ENCODE results near the gene KANSL3.
"Not testable (repeated sequence)": the region's sequence is repeated elsewhere in the genome, so short reads cannot be mapped to it uniquely, and the experiment has no call there.

KANSL3 gene

GRCh38 chr2:96654791-96655190, 16.7 kb upstream of the KANSL3 start:
- DNase-seq (ENCODE audit: low read depth in 2 of 2) = not testable (repeated sequence)

- DNase-seq (ENCODE audit: low read depth in 2 of 2) = no peak
Measured at GRCh38 chr2:96651793-96652192, 13.7 kb upstream of the KANSL3 start.

GRCh38 chr2:96649342-96649741, 11.2 kb upstream of the KANSL3 start:
- no peak for DNase-seq (ENCODE audit: low read depth in 2 of 2)

- no peak for DNase-seq (ENCODE audit: low read depth in 2 of 2)
Measured at GRCh38 chr2:96648306-96648930, 10.3 kb upstream of the KANSL3 start.

- no peak for DNase-seq (ENCODE audit: low read depth in 2 of 2)
Measured at GRCh38 chr2:96647681-96648080, 9.6 kb upstream of the KANSL3 start.

- DNase-seq (ENCODE audit: low read depth in 2 of 2) = no peak
Measured at GRCh38 chr2:96642564-96643360, 4.7 kb upstream of the KANSL3 start, which contains the start of gene FER1L5. FER1L5 (plus strand) TSS chr2:96642764; CDS start chr2:96642837, 73 bp downstream.

- DNase-seq (ENCODE audit: low read depth in 2 of 2) = peak; percentile 57 to 74
Measured at GRCh38 chr2:96637385-96638143, 548 bp downstream of the KANSL3 start.

- no peak for DNase-seq (ENCODE audit: low read depth in 2 of 2)
Measured at GRCh38 chr2:96636551-96637171, 1.5 kb downstream of the KANSL3 start.

- DNase-seq (ENCODE audit: low read depth in 2 of 2) = no peak
Measured at GRCh38 chr2:96633641-96634040, 4.5 kb downstream of the KANSL3 start.

GRCh38 chr2:96631804-96632435, 6.2 kb downstream of the KANSL3 start:
- DNase-seq (ENCODE audit: low read depth in 2 of 2) = no peak

- no peak for DNase-seq (ENCODE audit: low read depth in 2 of 2)
Measured at GRCh38 chr2:96626553-96626942, 11.6 kb downstream of the KANSL3 start.

- DNase-seq (ENCODE audit: low read depth in 2 of 2) = no peak
Measured at GRCh38 chr2:96625571-96626552, 12.2 kb downstream of the KANSL3 start.

GRCh38 chr2:96623116-96623515, 15.0 kb downstream of the KANSL3 start:
- DNase-seq (ENCODE audit: low read depth in 2 of 2) = no peak

- DNase-seq (ENCODE audit: low read depth in 2 of 2) = no peak
Measured at GRCh38 chr2:96622544-96622943, 15.6 kb downstream of the KANSL3 start.

GRCh38 chr2:96618596-96619283, 19.4 kb downstream of the KANSL3 start:
- no peak for DNase-seq (ENCODE audit: low read depth in 2 of 2)

- no peak for DNase-seq (ENCODE audit: low read depth in 2 of 2)
Measured at GRCh38 chr2:96617012-96617411, 21.1 kb downstream of the KANSL3 start.

GRCh38 chr2:96616535-96616934, 21.6 kb downstream of the KANSL3 start:
- DNase-seq (ENCODE audit: low read depth in 2 of 2) = no peak

GRCh38 chr2:96616128-96616527, 22.0 kb downstream of the KANSL3 start:
- DNase-seq (ENCODE audit: low read depth in 2 of 2) = no peak
